ENCODE results near the gene PCNP. TPM values are rescaled to one million over a fixed set of nuclear protein-coding genes. Genes with fewer than 3 reads are reported as not detected.

Gene PCNP
- total and polyA plus RNA-seq, 2 experiments from 2014 or later: 134 to 185 TPM

- Histone ChIP-seq H3K4me3 (no peak overlapping the region), H3K9me2 (ENCODE audit: insufficient read depth) (0 out of 2 replicates have a peak, but pooled peaks cover 6% of the 10 kb centered on the region), H3K4me2 (no peak overlapping the region), H3K27ac (ENCODE audit: low read depth) (no peak overlapping the region), H3K79me2 (replicated peaks; ENCODE audit: insufficient read depth) (no peaks in the 10 kb centered on the region), H3F3A (replicated peaks; ENCODE audit: low read depth) (no peaks in the 10 kb centered on the region), H4K20me1 (replicated peaks; ENCODE audit: insufficient read depth) (no peaks in the 10 kb centered on the region), H3K4me1 (ENCODE audit: insufficient read depth) (0 out of 2 replicates have a peak, but pooled peaks cover 5% of the 10 kb centered on the region), H3K27me3 (ENCODE audit: insufficient read depth) (no peaks in the 10 kb centered on the region), H2AFZ (no peak overlapping the region), H3K36me3 (ENCODE audit: insufficient read depth) (no peaks in the 10 kb centered on the region)
- Mint-ChIP-seq H3K4me3 (no peak overlapping the region), H3K9me3 (peaks cover 31% of the 10 kb centered on the region), H3K4me1 (peaks cover 3% of the 10 kb centered on the region; the same call in 1 of the 3 replicates), H3K36me3 (ENCODE audit: low read depth) (peaks cover 16% of the 10 kb centered on the region; the same call in 2 of the 3 replicates), H3K27ac (no peak overlapping the region), H3K27me3 (ENCODE audit: insufficient read depth, low read depth, poor library complexity) (peaks cover 3% of the 10 kb centered on the region)
- TF ChIP-seq EZH2 (IDR thresholded peaks at IDR 0.05; ENCODE audit: low read depth, unreplicated experiment): no peak
- no peak for TF ChIP-seq POLR2AphosphoS5 (IDR thresholded peaks at IDR 0.05; ENCODE audit: low read depth)
- TF ChIP-seq JUNB (IDR thresholded peaks at IDR 0.05; ENCODE audit: unreplicated experiment): no peak
- TF ChIP-seq EZH2phosphoT487 (IDR thresholded peaks at IDR 0.05; ENCODE audit: unreplicated experiment): no peak
- no peak for TF ChIP-seq NANOG (IDR thresholded peaks at IDR 0.05; ENCODE audit: borderline replicate concordance)
- TF ChIP-seq ZNF114 (CRISPR knock-in tag; IDR thresholded peaks at IDR 0.05): no peak
- no peak for TF ChIP-seq ZNF462 (CRISPR knock-in tag; IDR thresholded peaks at IDR 0.05)
- DNase-seq (ENCODE audit: low spot score) (no peak), ATAC-seq (no peak)
Measured at GRCh38 chr3:101542957-101543356, 31.0 kb upstream of the PCNP start.
